GM21825 (cell line): Measurements from ENCODE around the gene GPR3.
"Not testable (repeated sequence)": the region's sequence is repeated elsewhere in the genome, so short reads cannot be mapped to it uniquely, and the experiment has no call there.

ENCODE experiments used
- ATAC-seq: cut with Tn5 transposase; IDR thresholded peaks from one replicate; pipeline ENCODE4 v1.9.1; 2021; ENCODE audit warnings: mild to moderate bottlenecking, moderate library complexity; ENCODE audit not compliant: unreplicated experiment

The GPR3 gene

GRCh38 chr1:27377760-27378495, 14.5 kb upstream of the GPR3 start:
- no peak for ATAC-seq

- ATAC-seq, result no peak
Observed at GRCh38 chr1:27379564-27380122, 12.8 kb upstream of the GPR3 start.

DNA sequence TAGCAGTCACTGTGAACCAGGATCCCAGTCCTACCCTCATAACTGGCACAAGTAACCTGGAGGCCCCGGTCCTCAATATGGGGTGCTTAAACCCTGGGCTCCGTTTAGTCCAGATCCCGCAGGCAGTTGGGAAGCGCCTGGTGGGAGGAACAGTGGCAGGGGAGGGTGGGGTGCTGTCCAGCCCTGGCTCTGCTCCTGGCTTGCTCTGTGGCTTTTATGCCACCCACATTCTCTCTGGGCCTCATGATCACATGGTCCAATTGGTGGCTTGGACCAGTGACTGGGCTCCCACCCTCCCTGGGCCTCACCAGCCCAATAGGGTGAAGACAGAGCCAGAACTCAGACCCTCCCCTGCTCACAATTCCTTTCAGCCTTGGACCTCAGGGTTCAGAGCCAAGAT, 12.2 kb upstream of the GPR3 start:
- no peak for ATAC-seq

- ATAC-seq, result no peak
Observed at GRCh38 chr1:27380766-27381733, 11.4 kb upstream of the GPR3 start.

GRCh38 chr1:27381969-27382762, 10.3 kb upstream of the GPR3 start:
- no peak for ATAC-seq

- ATAC-seq, result no peak
Observed at GRCh38 chr1:27383039-27383605, 9.3 kb upstream of the GPR3 start, which contains the start of gene CD164L2. Gene CD164L2 (minus strand): TSS chr1:27383333. CDS start chr1:27383239, 94 bp downstream.

DNA sequence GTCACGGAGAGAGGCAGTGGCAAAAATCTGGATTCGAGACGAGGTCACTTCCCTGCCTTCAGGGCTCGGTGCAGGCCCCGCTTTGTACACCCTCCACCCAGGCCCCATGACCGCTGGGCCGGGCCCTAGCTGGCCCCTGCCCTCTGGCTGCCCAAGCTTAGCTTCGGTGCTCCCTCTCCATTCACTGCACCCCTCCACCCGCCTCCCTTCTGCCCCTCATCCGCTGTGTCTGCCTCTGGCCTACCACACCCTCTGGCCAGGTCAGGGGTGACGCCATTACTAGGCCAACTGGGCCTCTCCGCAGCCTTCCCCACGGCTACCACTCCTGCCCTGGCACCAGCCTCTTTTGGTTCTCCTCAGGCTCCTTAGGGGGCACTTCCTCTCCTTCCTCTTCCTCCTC, 8.8 kb upstream of the GPR3 start:
- no peak for ATAC-seq

DNA sequence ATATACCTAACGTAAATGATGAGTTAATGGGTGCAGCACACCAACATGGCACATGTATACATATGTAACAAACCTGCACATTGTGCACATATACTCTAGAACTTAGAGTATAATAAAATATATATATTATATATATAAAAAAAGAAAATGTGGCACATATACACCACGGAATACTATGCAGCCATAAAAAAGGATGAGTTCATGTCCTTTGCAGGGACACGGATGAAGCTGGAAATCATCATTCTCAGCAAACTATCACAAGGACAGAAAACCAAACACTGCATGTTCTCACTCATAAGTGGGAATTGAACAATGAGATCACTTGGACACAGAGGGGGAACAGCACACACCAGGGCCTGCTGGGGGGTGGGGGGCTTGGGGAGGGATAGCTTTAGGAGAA, 7.6 kb upstream of the GPR3 start:
- not testable (repeated sequence) for ATAC-seq

DNA sequence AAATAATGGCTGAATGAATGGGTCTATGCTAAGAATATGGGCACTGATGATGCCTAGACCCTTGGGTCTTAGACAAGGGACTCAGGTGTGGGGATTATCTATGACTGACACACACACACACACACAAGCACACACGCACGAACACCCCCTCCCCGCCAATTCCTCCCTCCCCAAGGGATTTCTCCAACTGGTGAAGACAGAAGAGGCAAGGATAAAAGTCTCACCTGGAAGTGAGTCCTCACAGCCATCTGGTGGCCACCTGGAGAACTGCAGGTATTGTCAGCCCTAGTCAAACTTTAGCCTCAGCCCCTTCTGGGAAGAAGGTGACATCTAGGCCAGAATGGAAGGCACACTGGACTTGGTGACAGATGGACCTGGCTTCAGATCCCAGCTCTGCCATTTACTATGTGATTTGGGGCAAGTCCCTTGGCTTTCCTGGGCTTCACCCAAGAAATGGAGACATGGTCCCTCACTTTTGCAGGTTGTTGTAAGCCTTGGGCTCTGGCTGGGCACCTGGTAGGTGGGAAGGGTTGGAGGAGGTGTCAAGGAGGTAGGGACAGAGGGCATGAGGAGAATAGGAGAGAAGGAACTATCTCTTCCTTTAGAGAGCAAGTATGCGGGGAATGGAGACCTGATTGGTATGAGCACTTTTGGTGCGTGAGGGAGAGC, 4.0 kb upstream of the GPR3 start:
- ATAC-seq, result no peak

GRCh38 chr1:27391511-27392095, 819 bp upstream of the GPR3 start:
- ATAC-seq, result no peak

GRCh38 chr1:27392778-27393635, 585 bp downstream of the GPR3 start:
- ATAC-seq, result no peak

DNA sequence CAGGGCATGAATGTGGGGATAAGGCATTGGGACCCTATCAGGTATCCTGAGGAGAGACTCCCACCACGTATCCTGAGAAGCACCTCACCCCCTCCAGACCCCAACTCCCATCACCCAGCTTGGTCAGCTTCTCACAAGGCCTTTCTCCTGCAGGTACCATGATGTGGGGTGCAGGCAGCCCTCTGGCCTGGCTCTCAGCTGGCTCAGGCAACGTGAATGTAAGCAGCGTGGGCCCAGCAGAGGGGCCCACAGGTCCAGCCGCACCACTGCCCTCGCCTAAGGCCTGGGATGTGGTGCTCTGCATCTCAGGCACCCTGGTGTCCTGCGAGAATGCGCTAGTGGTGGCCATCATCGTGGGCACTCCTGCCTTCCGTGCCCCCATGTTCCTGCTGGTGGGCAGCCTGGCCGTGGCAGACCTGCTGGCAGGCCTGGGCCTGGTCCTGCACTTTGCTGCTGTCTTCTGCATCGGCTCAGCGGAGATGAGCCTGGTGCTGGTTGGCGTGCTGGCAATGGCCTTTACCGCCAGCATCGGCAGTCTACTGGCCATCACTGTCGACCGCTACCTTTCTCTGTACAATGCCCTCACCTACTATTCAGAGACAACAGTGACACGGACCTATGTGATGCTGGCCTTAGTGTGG, 1.3 kb downstream of the GPR3 start:
- no peak for ATAC-seq

GRCh38 chr1:27394282-27394658, 1.8 kb downstream of the GPR3 start:
- no peak for ATAC-seq

- no peak for ATAC-seq
Observed at GRCh38 chr1:27394925-27395324, 2.5 kb downstream of the GPR3 start.

GRCh38 chr1:27395441-27396195, 3.2 kb downstream of the GPR3 start:
- ATAC-seq, result no peak

- ATAC-seq, result no peak
Observed at GRCh38 chr1:27397110-27397509, 4.7 kb downstream of the GPR3 start.

GRCh38 chr1:27397749-27398148, 5.3 kb downstream of the GPR3 start:
- no peak for ATAC-seq
